Measurements from ENCODE around the gene SLC34A1. TPM values are rescaled to one million over a fixed set of nuclear protein-coding genes. Genes with fewer than 3 reads are reported as not detected.
A peak's percentile ranks its signal among the peaks of the same experiment; 100 is the strongest.

The SLC34A1 gene
- polyA plus RNA-seq, 1 donor: 200 TPM

GRCh38 chr5:177445052-177445916, 61.0 kb downstream of the SLC34A1 start:
- DNase-seq: no peak

DNA sequence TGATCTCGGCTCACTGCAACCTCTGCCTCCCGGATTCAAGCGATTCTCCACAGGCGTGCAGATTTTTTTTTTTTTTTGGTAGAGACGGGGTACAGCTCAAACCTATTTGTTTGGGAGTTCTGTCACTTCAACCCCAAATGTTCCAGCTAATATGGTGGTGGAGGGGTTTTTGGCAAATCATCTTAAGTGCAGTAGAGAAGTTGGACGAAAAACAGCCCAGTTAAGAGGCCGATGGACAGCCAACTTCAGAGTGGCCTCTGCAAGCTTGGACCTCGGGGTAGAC, 61.6 kb downstream of the SLC34A1 start:
- DNase-seq: no peak

DNA sequence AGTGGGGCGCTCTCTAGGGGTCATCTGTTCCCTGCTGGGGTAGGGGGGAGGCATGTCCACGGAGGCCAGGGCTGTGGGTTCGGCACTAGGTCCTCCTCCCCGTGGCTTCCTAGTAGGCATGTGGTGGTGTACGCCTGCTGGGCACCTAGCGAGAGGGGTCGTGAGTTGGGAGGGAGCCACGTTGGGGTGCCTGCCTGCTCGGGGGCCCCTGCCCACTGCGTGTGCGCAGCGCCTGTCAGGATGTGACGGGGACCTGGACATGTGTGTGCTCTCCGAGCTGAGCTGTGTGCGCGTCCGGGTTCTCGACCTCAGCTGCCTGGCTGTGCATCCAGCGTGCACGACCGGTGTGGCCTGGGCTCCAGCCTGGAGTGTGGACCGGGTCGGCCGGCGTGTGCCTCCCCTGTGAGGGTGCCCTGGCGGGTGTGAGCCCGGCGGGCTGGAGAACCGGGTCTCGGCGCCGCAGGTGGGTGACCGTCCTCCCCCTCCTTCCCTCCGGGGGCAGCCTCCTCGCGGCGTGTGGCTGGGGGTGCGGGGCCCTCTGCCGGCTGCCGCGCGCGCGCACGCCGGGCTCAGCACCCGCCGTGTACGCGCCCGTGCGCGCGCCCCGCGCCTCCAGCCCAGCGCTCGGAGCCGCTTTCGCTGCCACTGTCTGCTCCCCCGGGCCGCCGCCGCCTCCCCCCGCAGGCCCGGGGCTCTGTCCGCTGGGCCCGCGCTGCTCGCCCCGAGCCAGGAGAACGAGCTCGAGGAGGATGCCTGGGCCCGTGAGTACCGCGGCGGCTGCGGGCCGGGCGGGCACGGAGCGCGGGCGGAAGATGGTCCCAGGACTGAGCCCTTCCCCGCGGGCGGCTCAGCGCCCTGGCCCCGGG, 62.2 kb downstream of the SLC34A1 start, which contains the start of gene PRR7:
PRR7 (plus strand) TSS at position 615 of the 866 bp plus-strand sequence. CDS start 8,254 bp downstream, outside the sequence.
- peak; percentile 62 for DNase-seq

GRCh38 chr5:177447066-177447610, 62.9 kb downstream of the SLC34A1 start:
- peak; percentile 70 for DNase-seq

- DNase-seq: no peak
Measured at GRCh38 chr5:177447611-177448243, 63.5 kb downstream of the SLC34A1 start.

Other genes with a start within 250 kb of the SLC34A1 start
- 23.7 TPM for gene RAB24, start 80.7 kb upstream of the SLC34A1 start, polyA plus RNA-seq (ENCODE audit: insufficient read length)
- gene PRELID1, start 80.6 kb upstream of the SLC34A1 start, polyA plus RNA-seq (ENCODE audit: insufficient read length): 85.3 TPM
- 16.7 TPM for gene MXD3, start 72.5 kb upstream of the SLC34A1 start, polyA plus RNA-seq (ENCODE audit: insufficient read length)
- 118 TPM for gene LMAN2, start 32.8 kb upstream of the SLC34A1 start, polyA plus RNA-seq (ENCODE audit: insufficient read length)
- gene RGS14, start 26.5 kb upstream of the SLC34A1 start, polyA plus RNA-seq (ENCODE audit: insufficient read length): 11.1 TPM
- gene PFN3, start 16.2 kb downstream of the SLC34A1 start, polyA plus RNA-seq (ENCODE audit: insufficient read length): 2.0 TPM
- gene F12, start 25.1 kb downstream of the SLC34A1 start, polyA plus RNA-seq (ENCODE audit: insufficient read length): 14.6 TPM
- gene GRK6, start 42.2 kb downstream of the SLC34A1 start, polyA plus RNA-seq (ENCODE audit: insufficient read length): 24.2 TPM
- 1.0 TPM for gene PRR7, start 62.4 kb downstream of the SLC34A1 start, polyA plus RNA-seq (ENCODE audit: insufficient read length)
- 175 TPM for gene DBN1, start 89.2 kb downstream of the SLC34A1 start, polyA plus RNA-seq (ENCODE audit: insufficient read length)
- 107 TPM for gene PDLIM7, start 113.2 kb downstream of the SLC34A1 start, polyA plus RNA-seq (ENCODE audit: insufficient read length)
- gene DOK3, start 125.4 kb downstream of the SLC34A1 start, polyA plus RNA-seq (ENCODE audit: insufficient read length): 5.3 TPM
- 94.7 TPM for gene DDX41, start 132.5 kb downstream of the SLC34A1 start, polyA plus RNA-seq (ENCODE audit: insufficient read length)
- 93.8 TPM for gene FAM193B, start 170.1 kb downstream of the SLC34A1 start, polyA plus RNA-seq (ENCODE audit: insufficient read length)
- gene TMED9, start 207.8 kb downstream of the SLC34A1 start, polyA plus RNA-seq (ENCODE audit: insufficient read length): 139 TPM
- 19.1 TPM for gene B4GALT7, start 215.7 kb downstream of the SLC34A1 start, polyA plus RNA-seq (ENCODE audit: insufficient read length)

All from left kidney (tissue), 2 donors.